ENCODE measurements around the gene ANTXR1. TPM values are rescaled to one million over a fixed set of nuclear protein-coding genes. Genes with fewer than 3 reads are reported as not detected.

The ANTXR1 gene
- total and polyA plus RNA-seq, 2 donors (not counting 1 experiment from before 2014, with no cell fraction given) = 44.6 to 101 TPM

DNA sequence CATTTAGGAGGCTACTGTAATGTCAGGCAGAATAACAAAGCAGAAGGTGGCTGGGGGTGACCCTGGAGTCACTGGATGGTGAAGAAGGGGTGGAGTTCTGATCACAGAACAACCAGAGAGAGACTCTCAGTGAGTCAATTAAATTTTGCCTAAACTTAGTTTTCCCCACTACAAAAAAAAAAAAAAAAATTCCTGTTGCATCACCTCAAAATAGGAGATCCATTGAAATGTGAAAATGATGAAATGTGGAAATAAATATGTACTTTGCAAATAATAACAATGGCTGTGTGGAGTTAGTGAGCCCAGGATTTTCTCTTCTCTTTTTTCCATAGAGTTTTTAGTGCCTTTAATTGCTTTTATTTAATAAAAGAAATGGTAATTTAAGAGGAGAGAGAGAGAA is 208.5 kb downstream of the ANTXR1 start:
- Histone ChIP-seq H3K9ac (ENCODE audit: insufficient read depth, low read length) (no peak overlapping the region), H3K27ac (ENCODE audit: insufficient read depth, low read length) (peak overlapping the region; percentile 75), H3K4me1 (ENCODE audit: control insufficient read depth, extremely low read depth, insufficient read depth, low read length) (peaks cover 26% of the 10 kb centered on the region)

DNA sequence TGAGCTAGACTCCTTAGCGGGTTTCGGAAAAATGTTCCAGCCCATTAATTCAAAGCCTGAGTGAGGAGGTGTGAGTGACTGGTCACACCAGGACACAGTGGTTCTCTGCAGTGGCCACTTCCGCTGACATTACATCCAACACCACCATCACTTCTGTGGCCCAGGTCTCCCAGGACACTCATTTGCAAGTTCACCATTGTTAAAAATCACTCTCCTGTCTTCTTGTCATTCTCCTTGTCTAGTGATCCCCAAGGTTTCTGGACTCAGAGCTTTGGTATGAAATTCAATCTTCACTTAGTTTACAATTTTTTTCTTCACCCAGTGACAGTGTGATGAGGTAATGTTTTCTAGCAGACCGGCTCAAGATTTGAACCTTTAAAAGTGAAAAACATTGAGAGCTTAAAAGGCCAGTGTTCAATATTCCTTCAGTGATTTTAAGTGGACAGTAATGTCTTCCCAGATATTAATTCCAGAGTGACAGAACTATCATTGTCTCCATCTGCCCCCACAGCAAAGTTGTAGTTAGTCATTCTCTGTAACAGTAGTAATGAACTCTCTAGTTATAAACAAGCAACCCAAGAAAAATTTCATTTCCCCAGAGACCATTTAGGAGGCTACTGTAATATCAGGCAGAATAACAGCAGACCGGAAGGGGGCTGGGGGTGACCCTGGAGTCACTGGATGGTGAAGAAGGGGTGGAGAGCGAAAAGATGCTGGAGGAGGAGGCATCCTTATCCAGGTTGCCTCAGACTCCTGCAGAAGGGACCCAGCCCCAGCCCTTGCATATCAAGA is 209.2 kb downstream of the ANTXR1 start:
- Histone ChIP-seq H3K79me2 (ENCODE audit: control insufficient read depth, insufficient read depth, low read length) (no peaks in the 10 kb centered on the region), H4K20me1 (ENCODE audit: control insufficient read depth, extremely low read depth, insufficient read depth, low read length) (no peaks in the 10 kb centered on the region), H3K36me3 (ENCODE audit: control insufficient read depth, insufficient read depth, low read length) (no peaks in the 10 kb centered on the region), H3K9ac (ENCODE audit: insufficient read depth, low read length) (no peak overlapping the region), H2AFZ (ENCODE audit: low read length) (no peak overlapping the region), H3K9me3 (ENCODE audit: control insufficient read depth, insufficient read depth, low read depth, low read length) (no peaks in the 10 kb centered on the region), H3K4me2 (ENCODE audit: extremely low read depth, insufficient read depth, low read length) (peak overlapping the region; percentile 67), H3K4me3 (replicated peaks in 1 of 4; ENCODE audit: control extremely low read depth in 1 of 4, insufficient read depth in 1 of 4, low read depth in 3 of 4, low read length in 4 of 4) (no peak overlapping the region), H3K4me1 (ENCODE audit: control insufficient read depth, extremely low read depth, insufficient read depth, low read length) (peaks cover 22% of the 10 kb centered on the region), H3K27ac (ENCODE audit: insufficient read depth, low read length) (peak overlapping the region; percentile 75), H3K27me3 (ENCODE audit: control insufficient read depth, insufficient read depth, low read length) (no peaks in the 10 kb centered on the region)
- DNase-seq (ENCODE audit: low read depth in 2 of 2) = peak; percentile 65 to 73
- TF ChIP-seq, protein P1, sequence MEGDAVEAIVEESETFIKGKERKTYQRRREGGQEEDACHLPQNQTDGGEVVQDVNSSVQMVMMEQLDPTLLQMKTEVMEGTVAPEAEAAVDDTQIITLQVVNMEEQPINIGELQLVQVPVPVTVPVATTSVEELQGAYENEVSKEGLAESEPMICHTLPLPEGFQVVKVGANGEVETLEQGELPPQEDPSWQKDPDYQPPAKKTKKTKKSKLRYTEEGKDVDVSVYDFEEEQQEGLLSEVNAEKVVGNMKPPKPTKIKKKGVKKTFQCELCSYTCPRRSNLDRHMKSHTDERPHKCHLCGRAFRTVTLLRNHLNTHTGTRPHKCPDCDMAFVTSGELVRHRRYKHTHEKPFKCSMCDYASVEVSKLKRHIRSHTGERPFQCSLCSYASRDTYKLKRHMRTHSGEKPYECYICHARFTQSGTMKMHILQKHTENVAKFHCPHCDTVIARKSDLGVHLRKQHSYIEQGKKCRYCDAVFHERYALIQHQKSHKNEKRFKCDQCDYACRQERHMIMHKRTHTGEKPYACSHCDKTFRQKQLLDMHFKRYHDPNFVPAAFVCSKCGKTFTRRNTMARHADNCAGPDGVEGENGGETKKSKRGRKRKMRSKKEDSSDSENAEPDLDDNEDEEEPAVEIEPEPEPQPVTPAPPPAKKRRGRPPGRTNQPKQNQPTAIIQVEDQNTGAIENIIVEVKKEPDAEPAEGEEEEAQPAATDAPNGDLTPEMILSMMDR (conservative IDR thresholded peaks at IDR 0.05 in 1 of 2, IDR thresholded peaks at IDR 0.05 in 1 of 2; ENCODE audit: low read depth in 1 of 2, low read length in 2 of 2) = no peak
- no peak for TF ChIP-seq EZH2 (IDR thresholded peaks at IDR 0.05; ENCODE audit: low read length, missing control alignments)

More for the DNA sequence above, 208.5 kb downstream of the ANTXR1 start:
- no peaks in the 10 kb centered on the region for H4K20me1 ChIP-seq (ENCODE audit: control insufficient read depth, extremely low read depth, insufficient read depth, low read length)
- DNase-seq (ENCODE audit: low read depth in 2 of 2) = no peak
- H3K27me3 ChIP-seq (ENCODE audit: control insufficient read depth, insufficient read depth, low read length) = no peaks in the 10 kb centered on the region
- H3K4me2 ChIP-seq (ENCODE audit: extremely low read depth, insufficient read depth, low read length) = peak overlapping the region; percentile 67
- H3K9me3 ChIP-seq (ENCODE audit: control insufficient read depth, insufficient read depth, low read depth, low read length) = no peaks in the 10 kb centered on the region
- no peaks in the 10 kb centered on the region for H3K79me2 ChIP-seq (ENCODE audit: control insufficient read depth, insufficient read depth, low read length)
- no peak for TF ChIP-seq EZH2 (IDR thresholded peaks at IDR 0.05; ENCODE audit: low read length, missing control alignments)
- TF ChIP-seq, protein P1 (conservative IDR thresholded peaks at IDR 0.05 in 1 of 2, IDR thresholded peaks at IDR 0.05 in 1 of 2; ENCODE audit: low read depth in 1 of 2, low read length in 2 of 2) = no peak
- H3K36me3 ChIP-seq (ENCODE audit: control insufficient read depth, insufficient read depth, low read length) = no peaks in the 10 kb centered on the region
- H3K4me3 ChIP-seq (replicated peaks in 1 of 4; ENCODE audit: control extremely low read depth in 1 of 4, insufficient read depth in 1 of 4, low read depth in 3 of 4, low read length in 4 of 4) = no peak overlapping the region
- no peak overlapping the region for H2AFZ ChIP-seq (ENCODE audit: low read length)

DNA sequence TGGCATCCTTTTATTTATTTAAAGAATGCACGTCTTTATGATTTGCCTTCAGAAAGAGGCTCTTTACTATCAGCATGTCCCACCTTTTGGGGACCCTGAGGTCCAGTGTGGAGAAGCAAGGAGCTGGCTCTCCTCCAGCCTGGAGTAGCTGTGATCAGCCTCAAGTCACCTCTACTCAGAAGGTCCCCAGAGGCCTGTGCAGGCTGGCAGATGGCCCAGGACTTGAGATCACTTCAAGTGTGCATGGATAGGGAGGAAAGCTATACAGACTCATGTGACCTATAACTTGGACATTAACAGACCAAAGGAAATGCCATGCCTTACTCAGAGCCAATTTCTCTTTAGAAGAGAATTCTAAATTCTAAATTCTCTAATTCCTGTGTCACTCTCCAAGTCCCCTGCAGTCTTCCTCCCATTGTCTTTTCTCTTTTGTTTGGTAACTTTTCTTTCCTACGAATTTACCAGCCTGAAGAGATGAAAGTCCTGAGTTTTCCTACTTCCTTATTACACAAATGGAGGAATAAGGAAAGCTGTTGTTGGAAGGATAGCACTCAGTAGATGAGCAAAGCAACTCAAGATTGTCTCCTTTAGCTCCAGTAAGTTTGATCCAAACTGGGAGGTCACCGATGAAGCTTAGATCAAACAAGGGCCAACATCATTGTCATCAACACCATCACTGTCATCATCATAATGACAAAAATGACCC is 210.1 kb downstream of the ANTXR1 start:
- Histone ChIP-seq H2AFZ (ENCODE audit: low read length) (no peak overlapping the region), H3K4me3 (replicated peaks in 1 of 4; ENCODE audit: control extremely low read depth in 1 of 4, insufficient read depth in 1 of 4, low read depth in 3 of 4, low read length in 4 of 4) (no peak overlapping the region), H3K4me1 (ENCODE audit: control insufficient read depth, extremely low read depth, insufficient read depth, low read length) (peaks cover 20% of the 10 kb centered on the region), H3K4me2 (ENCODE audit: extremely low read depth, insufficient read depth, low read length) (no peak overlapping the region), H3K36me3 (ENCODE audit: control insufficient read depth, insufficient read depth, low read length) (no peaks in the 10 kb centered on the region), H4K20me1 (ENCODE audit: control insufficient read depth, extremely low read depth, insufficient read depth, low read length) (no peaks in the 10 kb centered on the region), H3K9ac (ENCODE audit: insufficient read depth, low read length) (no peak overlapping the region), H3K79me2 (ENCODE audit: control insufficient read depth, insufficient read depth, low read length) (no peaks in the 10 kb centered on the region), H3K27ac (ENCODE audit: insufficient read depth, low read length) (peak overlapping the region; percentile 75), H3K27me3 (ENCODE audit: control insufficient read depth, insufficient read depth, low read length) (no peaks in the 10 kb centered on the region), H3K9me3 (ENCODE audit: control insufficient read depth, insufficient read depth, low read depth, low read length) (no peaks in the 10 kb centered on the region)
- DNase-seq (ENCODE audit: low read depth in 2 of 2) = peak; percentile 43 to 50
- TF ChIP-seq EZH2 (IDR thresholded peaks at IDR 0.05; ENCODE audit: low read length, missing control alignments) = no peak
- TF ChIP-seq, protein P1 (conservative IDR thresholded peaks at IDR 0.05 in 1 of 2, IDR thresholded peaks at IDR 0.05 in 1 of 2; ENCODE audit: low read depth in 1 of 2, low read length in 2 of 2) = no peak
